Osteocyte (in vitro differentiated cells): Measurements from ENCODE around the gene TAT. TPM values are rescaled to one million over a fixed set of nuclear protein-coding genes. Genes with fewer than 3 reads are reported as not detected.
"Not testable (repeated sequence)": the region's sequence is repeated elsewhere in the genome, so short reads cannot be mapped to it uniquely, and the experiment has no call there.

Experiments
- DNase-seq: peaks from one replicate; pipeline ENCODE4 v3.0.0; 2021; ENCODE audit warnings: mixed read lengths; ENCODE audit not compliant: unreplicated experiment; ENCODE audit errors: extremely low spot score
- H3K27ac Mint-ChIP-seq: one replicate; pipeline ENCODE4 v1.8.0; 2021; ENCODE audit warnings: mild to moderate bottlenecking, mixed read lengths; ENCODE audit not compliant: unreplicated experiment
- H3K27me3 Mint-ChIP-seq: one replicate; pipeline ENCODE4 v1.8.0; 2021; ENCODE audit warnings: mixed read lengths; ENCODE audit not compliant: unreplicated experiment
- H3K36me3 Mint-ChIP-seq: one replicate; pipeline ENCODE4 v1.8.0; 2021; ENCODE audit warnings: mixed read lengths; ENCODE audit not compliant: unreplicated experiment
- H3K4me1 Mint-ChIP-seq: one replicate; pipeline ENCODE4 v1.8.0; 2021; ENCODE audit warnings: mixed read lengths; ENCODE audit not compliant: unreplicated experiment
- H3K4me3 Mint-ChIP-seq: one replicate; pipeline ENCODE4 v1.8.0; 2021; ENCODE audit warnings: mild to moderate bottlenecking, moderate library complexity, mixed read lengths; ENCODE audit not compliant: unreplicated experiment
- H3K9me3 Mint-ChIP-seq: one replicate; pipeline ENCODE4 v1.8.0; 2021; ENCODE audit warnings: mixed read lengths; ENCODE audit not compliant: unreplicated experiment
- CTCF ChIP-seq: fragments of 200-600 bp; sonication (generic); IDR thresholded peaks from 2 replicates; pipeline ENCODE4 v1.5.0; 2021; ENCODE audit warnings: antibody characterized with exemption, mild to moderate bottlenecking, moderate library complexity
- total RNA-seq: library from RNA; stranded (reverse); gene quantifications from 2 replicates; pipeline ENCODE4 v1.2.1, GENCODE V29; 2021

TAT gene
- total RNA-seq, 1 donor from 2014 or later: not detected

GRCh38 chr16:71590584-71590983 is 13.7 kb upstream of the TAT start:
- H3K36me3 Mint-ChIP-seq: no peaks in the 10 kb centered on the region
- no peak overlapping the region for H3K27ac Mint-ChIP-seq
- DNase-seq: no peak
- TF ChIP-seq CTCF: no peak
- no peaks in the 10 kb centered on the region for H3K9me3 Mint-ChIP-seq
- H3K27me3 Mint-ChIP-seq: peaks cover 22% of the 10 kb centered on the region
- no peak overlapping the region for H3K4me3 Mint-ChIP-seq
- no peaks in the 10 kb centered on the region for H3K4me1 Mint-ChIP-seq

GRCh38 chr16:71590071-71590470 is 13.2 kb upstream of the TAT start:
- not testable (repeated sequence) for H3K4me1 Mint-ChIP-seq, H3K27ac Mint-ChIP-seq, H3K36me3 Mint-ChIP-seq, H3K9me3 Mint-ChIP-seq, H3K4me3 Mint-ChIP-seq, DNase-seq
- H3K27me3 Mint-ChIP-seq: peaks cover 25% of the 10 kb centered on the region

- H3K36me3 Mint-ChIP-seq, H3K4me3 Mint-ChIP-seq, H3K27ac Mint-ChIP-seq, H3K4me1 Mint-ChIP-seq, DNase-seq, H3K9me3 Mint-ChIP-seq: not testable (repeated sequence)
- H3K27me3 Mint-ChIP-seq: peaks cover 24% of the 10 kb centered on the region
These were observed 12.4 kb upstream of the TAT start for GRCh38 chr16:71589334-71589733.

GRCh38 chr16:71585318-71585703 is 8.4 kb upstream of the TAT start:
- no peak for TF ChIP-seq CTCF
- DNase-seq: no peak
- Mint-ChIP-seq H3K4me3 (no peak overlapping the region), H3K27me3 (peaks cover 25% of the 10 kb centered on the region), H3K27ac (no peak overlapping the region), H3K9me3 (no peaks in the 10 kb centered on the region), H3K36me3 (no peaks in the 10 kb centered on the region), H3K4me1 (no peaks in the 10 kb centered on the region)

- peaks cover 25% of the 10 kb centered on the region for H3K27me3 Mint-ChIP-seq
- no peaks in the 10 kb centered on the region for H3K4me1 Mint-ChIP-seq
- no peak for DNase-seq
- H3K9me3 Mint-ChIP-seq: no peaks in the 10 kb centered on the region
- H3K4me3 Mint-ChIP-seq: no peak overlapping the region
- TF ChIP-seq CTCF: no peak
- no peaks in the 10 kb centered on the region for H3K36me3 Mint-ChIP-seq
- H3K27ac Mint-ChIP-seq: no peak overlapping the region
These were observed 7.8 kb upstream of the TAT start for GRCh38 chr16:71584543-71585317.

GRCh38 chr16:71582553-71582848 is 5.6 kb upstream of the TAT start:
- H3K4me3 Mint-ChIP-seq, H3K36me3 Mint-ChIP-seq, H3K9me3 Mint-ChIP-seq, H3K4me1 Mint-ChIP-seq, H3K27ac Mint-ChIP-seq, DNase-seq: not testable (repeated sequence)
- peaks cover 29% of the 10 kb centered on the region for H3K27me3 Mint-ChIP-seq
